ENCODE measurements around the gene CPD. TPM values are rescaled to one million over a fixed set of nuclear protein-coding genes. Genes with fewer than 3 reads are reported as not detected.
A peak's percentile ranks its signal among the peaks of the same experiment; 100 is the strongest.

The CPD gene
- total RNA-seq, 1 donor, result 102 TPM

GRCh38 chr17:30366536-30366935 is 12.2 kb upstream of the CPD start:
- no peak overlapping the region for H3K4me3 ChIP-seq (ENCODE audit: low read depth, low read length)
- TF ChIP-seq CTCF (IDR thresholded peaks at IDR 0.05; ENCODE audit: insufficient read depth, low read length), result no peak
- no peak for DNase-seq (ENCODE audit: low read depth)

GRCh38 chr17:30368912-30369720 is 9.6 kb upstream of the CPD start:
- no peak overlapping the region for H3K4me3 ChIP-seq (ENCODE audit: low read depth, low read length)
- TF ChIP-seq CTCF (IDR thresholded peaks at IDR 0.05; ENCODE audit: insufficient read depth, low read length), result no peak

GRCh38 chr17:30369995-30370394 is 8.7 kb upstream of the CPD start:
- no peak for TF ChIP-seq CTCF (IDR thresholded peaks at IDR 0.05; ENCODE audit: insufficient read depth, low read length)
- DNase-seq (ENCODE audit: low read depth), result no peak
- no peak overlapping the region for H3K4me3 ChIP-seq (ENCODE audit: low read depth, low read length)

More at GRCh38 chr17:30368912-30369720, 9.6 kb upstream of the CPD start:
- DNase-seq (ENCODE audit: low read depth), result no peak

- no peak for TF ChIP-seq CTCF (IDR thresholded peaks at IDR 0.05; ENCODE audit: insufficient read depth, low read length)
- no peak for DNase-seq (ENCODE audit: low read depth)
- no peak overlapping the region for H3K4me3 ChIP-seq (ENCODE audit: low read depth, low read length)
Measured at GRCh38 chr17:30372755-30373154, 6.0 kb upstream of the CPD start.

- DNase-seq (ENCODE audit: low read depth), result peak; percentile 33
- no peak overlapping the region for H3K4me3 ChIP-seq (ENCODE audit: low read depth, low read length)
- TF ChIP-seq CTCF (IDR thresholded peaks at IDR 0.05; ENCODE audit: insufficient read depth, low read length), result no peak
Measured at GRCh38 chr17:30375661-30376060, 3.1 kb upstream of the CPD start.

- no peak overlapping the region for H3K4me3 ChIP-seq (ENCODE audit: low read depth, low read length)
- DNase-seq (ENCODE audit: low read depth), result peak; percentile 81
- no peak for TF ChIP-seq CTCF (IDR thresholded peaks at IDR 0.05; ENCODE audit: insufficient read depth, low read length)
Measured at GRCh38 chr17:30376621-30377452, 1.9 kb upstream of the CPD start.
